ENCODE measurements around the gene UNC5B. TPM values are rescaled to one million over a fixed set of nuclear protein-coding genes. Genes with fewer than 3 reads are reported as not detected.
"Not testable (repeated sequence)": the region's sequence is repeated elsewhere in the genome, so short reads cannot be mapped to it uniquely, and the experiment has no call there.

UNC5B gene
- total RNA-seq, 1 experiment from 2014 or later = 11.4 TPM

- Histone ChIP-seq H3K36me3 (no peaks in the 10 kb centered on the region; the same call in 1 of the 2 replicates), H3K4me3 (no peak overlapping the region), H3K9me3 (no peaks in the 10 kb centered on the region), H3K27me3 (no peaks in the 10 kb centered on the region)
- no peak for DNase-seq
Observed at GRCh38 chr10:71287456-71287855, 75.1 kb downstream of the UNC5B start.

GRCh38 chr10:71288461-71288860, 76.1 kb downstream of the UNC5B start:
- H3K9me3 ChIP-seq = no peaks in the 10 kb centered on the region
- H3K4me3 ChIP-seq = no peak overlapping the region
- H3K36me3 ChIP-seq = no peaks in the 10 kb centered on the region; the same call in none of the 2 replicates
- DNase-seq = no peak
- H3K27me3 ChIP-seq = no peaks in the 10 kb centered on the region

DNA sequence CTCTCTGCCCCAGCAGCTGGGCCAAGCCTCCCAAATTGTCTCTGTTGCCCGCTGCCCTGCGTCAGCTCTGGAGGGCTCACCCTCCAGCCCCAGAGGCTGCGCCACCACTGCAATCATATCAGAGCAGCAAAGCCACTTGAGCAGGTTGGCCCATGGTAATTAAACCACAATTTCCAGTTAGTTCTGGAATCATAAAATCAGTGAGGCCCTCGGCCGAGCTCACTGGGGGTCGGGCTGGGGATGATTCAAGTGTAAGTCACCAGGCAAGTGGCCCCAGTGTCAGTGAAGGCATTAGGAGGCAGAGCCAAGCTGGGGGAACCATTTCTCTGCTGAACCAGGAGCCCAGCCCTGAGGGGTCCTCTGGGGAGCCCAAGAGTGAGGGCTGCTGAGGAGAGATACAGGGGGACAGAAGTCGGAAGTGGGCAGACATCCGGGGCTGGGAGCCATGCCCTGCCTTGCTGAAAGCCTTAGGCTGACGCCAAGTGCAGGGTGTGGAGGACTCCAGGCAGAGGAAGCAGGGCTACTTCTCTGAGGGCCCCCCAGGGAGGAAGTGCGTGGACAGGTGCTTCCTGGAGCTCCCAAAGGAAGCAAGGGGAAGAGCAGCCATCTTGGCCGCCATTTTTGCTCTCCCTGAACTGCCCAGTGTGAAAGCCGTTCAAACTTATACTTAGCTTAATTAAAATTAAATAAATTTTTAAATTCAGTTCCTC, 77.2 kb downstream of the UNC5B start:
- no peaks in the 10 kb centered on the region; the same call in none of the 2 replicates for H3K36me3 ChIP-seq

GRCh38 chr10:71290331-71290730, 78.0 kb downstream of the UNC5B start:
- H3K4me3 ChIP-seq = no peak overlapping the region
- no peak for DNase-seq
- no peaks in the 10 kb centered on the region for H3K27me3 ChIP-seq
- no peaks in the 10 kb centered on the region for H3K9me3 ChIP-seq
- H3K36me3 ChIP-seq = no peaks in the 10 kb centered on the region; the same call in none of the 2 replicates

More for the DNA sequence above, 77.2 kb downstream of the UNC5B start:
- Histone ChIP-seq H3K27me3 (no peaks in the 10 kb centered on the region), H3K4me3 (no peak overlapping the region), H3K9me3 (no peaks in the 10 kb centered on the region)
- no peak for DNase-seq

- Histone ChIP-seq H3K9me3 (no peaks in the 10 kb centered on the region), H3K36me3 (no peaks in the 10 kb centered on the region; the same call in none of the 2 replicates), H3K4me3 (no peak overlapping the region), H3K27me3 (no peaks in the 10 kb centered on the region)
- DNase-seq = no peak
Observed at GRCh38 chr10:71290806-71291527, 78.6 kb downstream of the UNC5B start.

DNA sequence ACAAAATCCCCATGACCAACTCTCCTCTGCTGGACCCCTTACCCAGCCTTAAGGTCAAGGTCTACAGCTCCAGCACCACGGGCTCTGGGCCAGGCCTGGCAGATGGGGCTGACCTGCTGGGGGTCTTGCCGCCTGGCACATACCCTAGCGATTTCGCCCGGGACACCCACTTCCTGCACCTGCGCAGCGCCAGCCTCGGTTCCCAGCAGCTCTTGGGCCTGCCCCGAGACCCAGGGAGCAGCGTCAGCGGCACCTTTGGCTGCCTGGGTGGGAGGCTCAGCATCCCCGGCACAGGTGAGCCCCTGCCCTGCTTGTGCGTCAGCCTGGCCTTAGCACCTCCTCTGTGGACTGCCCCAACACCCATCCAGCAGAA, 79.1 kb downstream of the UNC5B start:
- no peak for DNase-seq
- no peak overlapping the region for H3K4me3 ChIP-seq
- no peaks in the 10 kb centered on the region; the same call in none of the 2 replicates for H3K36me3 ChIP-seq
- H3K27me3 ChIP-seq = no peaks in the 10 kb centered on the region
- H3K9me3 ChIP-seq = no peaks in the 10 kb centered on the region

DNA sequence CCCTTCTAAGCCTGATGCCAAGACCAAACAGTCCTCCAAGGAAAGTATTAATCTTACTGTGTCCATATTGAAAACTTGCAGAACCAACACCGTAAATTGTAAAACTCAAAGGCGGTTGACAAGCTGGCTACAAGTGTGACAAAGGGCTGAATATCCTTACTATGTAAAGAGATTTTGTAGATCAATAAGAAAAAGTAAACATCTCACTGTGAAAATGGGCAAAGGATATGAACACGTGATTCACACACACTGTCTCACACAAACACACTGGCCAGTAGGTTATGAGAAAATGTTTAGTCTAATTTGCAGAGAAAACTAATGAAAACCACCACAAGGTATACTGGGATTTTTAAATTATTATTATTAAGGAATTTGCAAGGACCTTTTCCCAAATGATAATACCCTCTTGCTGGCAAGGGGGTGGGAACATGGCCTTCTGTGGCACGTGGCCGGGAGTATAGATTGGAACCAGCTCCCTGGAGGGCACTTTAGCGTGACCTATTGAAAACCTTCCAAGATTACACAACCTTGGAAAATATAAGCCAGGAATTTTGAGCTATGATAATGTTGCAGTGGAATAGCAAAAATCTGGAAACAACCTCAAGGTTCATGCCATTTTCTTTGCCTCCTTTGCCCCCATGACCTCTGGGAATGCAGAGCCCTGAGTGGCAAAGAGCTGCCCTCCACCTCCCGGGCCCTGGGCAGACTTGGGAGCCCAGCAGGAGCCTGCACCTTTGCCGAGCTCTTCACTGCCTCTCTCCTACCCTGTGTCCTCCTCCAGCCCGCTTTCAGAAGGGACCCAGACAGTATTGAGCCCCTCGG, 80.5 kb downstream of the UNC5B start:
- no peak for DNase-seq
- no peaks in the 10 kb centered on the region for H3K9me3 ChIP-seq
- H3K36me3 ChIP-seq = peaks cover 4% of the 10 kb centered on the region
- H3K4me3 ChIP-seq = no peak overlapping the region
- H3K27me3 ChIP-seq = no peaks in the 10 kb centered on the region

DNA sequence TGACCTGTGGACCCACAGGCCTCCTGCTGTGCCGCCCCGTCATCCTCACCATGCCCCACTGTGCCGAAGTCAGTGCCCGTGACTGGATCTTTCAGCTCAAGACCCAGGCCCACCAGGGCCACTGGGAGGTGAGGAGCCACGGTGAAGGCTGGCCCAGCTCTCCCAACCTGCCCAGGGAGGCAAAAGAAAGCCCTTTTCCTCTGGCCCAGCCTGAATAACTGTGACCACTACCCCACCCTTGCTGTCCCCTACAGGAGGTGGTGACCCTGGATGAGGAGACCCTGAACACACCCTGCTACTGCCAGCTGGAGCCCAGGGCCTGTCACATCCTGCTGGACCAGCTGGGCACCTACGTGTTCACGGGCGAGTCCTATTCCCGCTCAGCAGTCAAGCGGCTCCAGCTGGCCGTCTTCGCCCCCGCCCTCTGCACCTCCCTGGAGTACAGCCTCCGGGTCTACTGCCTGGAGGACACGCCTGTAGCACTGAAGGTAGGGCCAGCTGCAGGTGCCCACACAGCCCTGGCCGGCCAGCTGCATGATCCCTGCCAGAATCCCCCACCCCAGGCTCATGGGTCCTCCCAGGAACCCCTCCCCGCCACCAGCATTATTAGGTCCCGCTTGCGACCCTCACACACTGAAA, 81.2 kb downstream of the UNC5B start:
- Histone ChIP-seq H3K4me3 (no peak overlapping the region), H3K36me3 (peaks cover 4% of the 10 kb centered on the region), H3K27me3 (no peaks in the 10 kb centered on the region), H3K9me3 (no peaks in the 10 kb centered on the region)
- DNase-seq = no peak

DNA sequence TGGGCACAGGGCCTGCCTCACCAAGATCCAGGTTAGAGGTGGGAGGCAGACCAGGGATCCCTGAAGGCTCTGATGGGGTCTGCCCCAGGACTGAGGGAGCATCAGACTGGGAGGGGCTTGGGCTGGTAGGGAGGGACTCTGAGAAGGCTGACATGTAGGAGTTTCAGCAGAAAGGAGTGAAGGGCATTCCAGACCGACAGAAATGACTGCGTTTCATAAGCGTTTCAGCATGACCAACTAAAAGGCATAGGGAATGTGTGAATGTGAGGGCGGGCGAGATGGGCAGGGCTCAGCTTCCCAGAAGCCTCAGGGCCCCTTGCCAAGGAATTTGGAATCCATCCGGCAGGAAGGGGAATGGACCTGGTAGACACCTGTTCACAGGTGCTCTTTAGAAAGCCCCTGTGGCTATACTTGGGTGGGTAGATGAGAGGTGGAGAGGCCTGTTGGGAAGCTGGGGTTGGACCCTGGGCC, 81.8 kb downstream of the UNC5B start:
- no peaks in the 10 kb centered on the region for H3K27me3 ChIP-seq
- H3K9me3 ChIP-seq = no peaks in the 10 kb centered on the region
- DNase-seq = no peak
- no peak overlapping the region for H3K4me3 ChIP-seq
- peaks cover 4% of the 10 kb centered on the region for H3K36me3 ChIP-seq

GRCh38 chr10:71294856-71295255, 82.5 kb downstream of the UNC5B start:
- peaks cover 4% of the 10 kb centered on the region for H3K36me3 ChIP-seq

DNA sequence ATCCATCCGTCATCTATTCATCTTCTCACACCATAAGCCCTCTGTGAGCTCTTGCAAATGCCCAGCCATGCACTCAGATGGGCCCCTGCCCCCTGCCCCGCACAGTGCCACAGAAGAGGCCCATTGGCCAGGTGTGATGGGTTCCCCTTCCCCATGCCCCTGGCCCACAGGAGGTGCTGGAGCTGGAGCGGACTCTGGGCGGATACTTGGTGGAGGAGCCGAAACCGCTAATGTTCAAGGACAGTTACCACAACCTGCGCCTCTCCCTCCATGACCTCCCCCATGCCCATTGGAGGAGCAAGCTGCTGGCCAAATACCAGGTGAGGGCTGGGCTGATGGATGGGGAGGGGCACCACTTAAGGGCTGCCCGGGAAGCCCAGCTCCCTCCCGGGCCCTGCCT, 83.3 kb downstream of the UNC5B start:
- no peak for DNase-seq
- Histone ChIP-seq H3K36me3 (peaks cover 4% of the 10 kb centered on the region), H3K9me3 (no peaks in the 10 kb centered on the region), H3K4me3 (no peak overlapping the region), H3K27me3 (no peaks in the 10 kb centered on the region)

More at GRCh38 chr10:71294856-71295255, 82.5 kb downstream of the UNC5B start:
- H3K9me3 ChIP-seq = no peaks in the 10 kb centered on the region
- no peak for DNase-seq
- H3K27me3 ChIP-seq = no peaks in the 10 kb centered on the region
- H3K4me3 ChIP-seq = no peak overlapping the region

GRCh38 chr10:71296086-71296485, 83.7 kb downstream of the UNC5B start:
- no peak for DNase-seq
- Histone ChIP-seq H3K36me3 (peaks cover 4% of the 10 kb centered on the region), H3K27me3 (no peaks in the 10 kb centered on the region), H3K4me3 (no peak overlapping the region), H3K9me3 (no peaks in the 10 kb centered on the region)

DNA sequence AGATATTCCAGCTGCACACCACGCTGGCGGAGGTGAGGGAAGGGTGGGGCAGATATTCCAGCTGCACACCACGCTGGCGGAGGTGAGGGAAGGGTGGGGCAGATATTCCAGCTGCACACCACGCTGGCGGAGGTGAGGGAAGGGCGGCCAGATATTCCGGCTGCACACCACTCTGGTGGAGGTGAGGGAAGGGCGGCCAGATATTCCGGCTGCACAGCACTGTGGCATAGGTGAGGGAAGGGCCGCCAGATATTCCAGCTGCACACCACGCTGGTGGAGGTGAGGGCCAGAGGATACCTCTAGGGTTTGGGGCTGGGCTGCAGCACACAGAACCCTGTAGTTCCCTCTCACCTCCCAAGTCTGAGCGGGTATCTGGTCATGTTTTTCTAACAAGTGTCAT, 84.4 kb downstream of the UNC5B start:
- H3K27me3 ChIP-seq, H3K9me3 ChIP-seq, DNase-seq, H3K4me3 ChIP-seq, H3K36me3 ChIP-seq: not testable (repeated sequence)

DNA sequence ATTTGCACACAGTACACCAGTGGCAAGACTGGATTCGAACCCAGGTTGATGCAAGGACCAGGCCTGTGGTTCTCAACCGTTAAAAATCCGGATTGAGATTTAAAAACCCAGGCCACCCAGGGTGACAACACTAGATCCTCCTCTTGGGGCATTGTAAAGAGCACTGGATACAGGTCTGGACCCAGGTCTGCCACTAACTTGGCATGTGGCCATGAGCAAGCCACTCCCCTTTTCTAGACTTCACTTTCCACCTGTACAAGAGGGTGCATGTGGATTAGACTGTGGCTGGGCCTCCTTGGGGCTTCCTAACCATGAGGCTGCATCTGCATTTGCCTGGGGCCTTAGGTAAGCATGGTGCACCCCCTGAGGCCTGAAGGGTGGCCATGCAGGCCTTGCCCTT, 85.0 kb downstream of the UNC5B start:
- H3K36me3 ChIP-seq = peaks cover 4% of the 10 kb centered on the region
- DNase-seq = no peak

DNA sequence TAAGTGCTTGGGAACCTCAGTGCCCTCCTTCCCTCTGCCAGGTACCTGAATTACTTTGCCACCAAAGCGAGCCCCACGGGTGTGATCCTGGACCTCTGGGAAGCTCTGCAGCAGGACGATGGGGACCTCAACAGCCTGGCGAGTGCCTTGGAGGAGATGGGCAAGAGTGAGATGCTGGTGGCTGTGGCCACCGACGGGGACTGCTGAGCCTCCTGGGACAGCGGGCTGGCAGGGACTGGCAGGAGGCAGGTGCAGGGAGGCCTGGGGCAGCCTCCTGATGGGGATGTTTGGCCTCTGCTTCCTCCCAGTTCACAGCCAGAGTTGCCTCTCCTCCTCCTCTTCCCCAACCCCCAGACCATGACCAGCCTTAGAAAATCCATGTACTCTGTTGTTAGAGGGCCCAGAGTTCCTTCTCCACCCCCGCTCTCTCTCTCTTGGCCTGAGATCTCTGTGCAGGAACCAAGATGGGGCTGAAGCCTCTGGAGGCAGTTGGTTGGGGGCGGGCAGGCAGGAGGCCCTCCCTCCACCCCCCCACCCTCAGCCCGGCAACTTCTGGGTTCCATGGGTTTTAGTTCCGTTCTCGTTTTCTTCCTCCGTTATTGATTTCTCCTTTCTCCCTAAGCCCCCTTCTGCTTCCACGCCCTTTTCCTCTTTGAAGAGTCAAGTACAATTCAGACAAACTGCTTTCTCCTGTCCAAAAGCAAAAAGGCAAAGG, 86.9 kb downstream of the UNC5B start:
- no peaks in the 10 kb centered on the region for H3K27me3 ChIP-seq
- H3K4me3 ChIP-seq = no peak overlapping the region
- no peak for DNase-seq
- H3K36me3 ChIP-seq = peaks cover 4% of the 10 kb centered on the region
- H3K9me3 ChIP-seq = no peaks in the 10 kb centered on the region

More for the DNA sequence above, 85.0 kb downstream of the UNC5B start:
- Histone ChIP-seq H3K4me3 (no peak overlapping the region), H3K9me3 (no peaks in the 10 kb centered on the region), H3K27me3 (no peaks in the 10 kb centered on the region)

Data from MG63 (cell line).